Activated CD4-positive, alpha-beta T cell treated with anti-CD3 and anti-CD28 coated beads, Interleukin-10, Interleukin-2, amounts not matched to agents 100 ng/mL and 50 ng/mL, durations not matched to agents 16 hours and 8 hours (primary cell): Measurements from ENCODE around the gene HIF3A.
"Not testable (repeated sequence)": the region's sequence is repeated elsewhere in the genome, so short reads cannot be mapped to it uniquely, and the experiment has no call there.

ENCODE experiments used
- DNase-seq: peaks from one replicate; pipeline ENCODE4 v3.0.0-alpha.2; 2020

Gene HIF3A

GRCh38 chr19:46296722-46297461 lies at the start of gene HIF3A:
Gene HIF3A, plus strand, starts transcription at chr19:46297042. Its CDS starts 35 bp downstream, at chr19:46297077.
- DNase-seq: no peak

- no peak for DNase-seq
Observed at GRCh38 chr19:46250076-46250735, 46.6 kb upstream of the HIF3A start.

- DNase-seq: no peak
Observed at GRCh38 chr19:46251416-46251815, 45.4 kb upstream of the HIF3A start.

- no peak for DNase-seq
Observed at GRCh38 chr19:46254776-46255175, 42.1 kb upstream of the HIF3A start.

GRCh38 chr19:46256855-46257254 lies 40.0 kb upstream of the HIF3A start:
- no peak for DNase-seq

GRCh38 chr19:46261501-46261900 lies 35.3 kb upstream of the HIF3A start:
- not testable (repeated sequence) for DNase-seq

GRCh38 chr19:46262684-46263296 lies 34.1 kb upstream of the HIF3A start:
- DNase-seq: peak; percentile 90

- not testable (repeated sequence) for DNase-seq
Observed at GRCh38 chr19:46264801-46265200, 32.0 kb upstream of the HIF3A start.

GRCh38 chr19:46265217-46265828 lies 31.5 kb upstream of the HIF3A start:
- DNase-seq: peak; percentile 85

GRCh38 chr19:46269101-46269500 lies 27.7 kb upstream of the HIF3A start:
- no peak for DNase-seq

GRCh38 chr19:46270521-46271256 lies 26.2 kb upstream of the HIF3A start:
- DNase-seq: no peak

- DNase-seq: no peak
Observed at GRCh38 chr19:46271481-46272197, 25.2 kb upstream of the HIF3A start.

GRCh38 chr19:46273931-46274330 lies 22.9 kb upstream of the HIF3A start:
- not testable (repeated sequence) for DNase-seq

GRCh38 chr19:46279177-46279576 lies 17.7 kb upstream of the HIF3A start:
- no peak for DNase-seq

- no peak for DNase-seq
Observed at GRCh38 chr19:46283771-46284170, 13.1 kb upstream of the HIF3A start.

GRCh38 chr19:46284635-46285034 lies 12.2 kb upstream of the HIF3A start:
- no peak for DNase-seq

- no peak for DNase-seq
Observed at GRCh38 chr19:46287585-46287984, 9.3 kb upstream of the HIF3A start.

- DNase-seq: no peak
Observed at GRCh38 chr19:46288896-46289588, 7.8 kb upstream of the HIF3A start.

GRCh38 chr19:46289724-46290619 lies 6.9 kb upstream of the HIF3A start:
- DNase-seq: no peak

- DNase-seq: no peak
Observed at GRCh38 chr19:46291829-46292228, 5.0 kb upstream of the HIF3A start.
